ENCODE data around the gene UBL4B.

UBL4B gene

DNA sequence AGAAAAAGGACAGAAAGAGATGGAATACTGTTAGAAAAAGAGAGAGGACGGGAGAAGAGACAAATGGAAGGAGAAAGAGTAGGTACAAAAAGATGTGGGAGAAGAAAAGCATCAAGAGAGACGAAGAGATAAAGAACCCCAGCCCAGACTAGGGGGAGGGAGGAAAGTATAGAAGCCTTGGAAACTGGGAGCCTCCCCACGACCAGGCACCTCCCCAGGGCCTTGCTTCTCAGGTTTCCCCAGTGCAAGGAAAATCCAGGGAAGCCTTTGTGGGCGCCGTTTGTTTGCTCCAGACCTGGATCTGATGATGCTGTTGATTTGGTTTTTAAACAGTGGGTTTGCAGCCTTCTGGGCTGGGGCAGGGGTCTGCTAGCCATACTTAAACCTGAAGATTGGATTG, 26.6 kb upstream of the UBL4B start:
- no peak for DNase-seq

DNA sequence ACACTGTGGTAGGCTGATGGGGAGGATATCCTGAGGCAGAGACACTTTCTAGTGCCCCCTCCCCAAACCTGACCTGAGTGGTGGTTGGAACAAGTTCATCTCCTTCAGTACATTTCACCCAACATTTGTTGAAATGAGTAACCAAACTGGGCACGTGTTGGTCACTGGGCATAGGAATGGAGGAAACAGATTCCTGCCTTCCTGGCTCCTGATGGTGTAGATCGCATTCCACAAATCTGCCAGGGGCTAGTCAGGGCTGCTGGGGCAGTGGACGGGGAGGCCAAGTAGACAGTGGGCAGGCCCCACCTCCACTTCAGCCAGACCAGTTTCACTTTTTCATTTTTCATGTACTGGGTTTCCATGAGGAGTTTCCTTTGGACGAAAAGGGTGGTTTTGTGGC, 25.3 kb upstream of the UBL4B start:
- DNase-seq, result no peak

DNA sequence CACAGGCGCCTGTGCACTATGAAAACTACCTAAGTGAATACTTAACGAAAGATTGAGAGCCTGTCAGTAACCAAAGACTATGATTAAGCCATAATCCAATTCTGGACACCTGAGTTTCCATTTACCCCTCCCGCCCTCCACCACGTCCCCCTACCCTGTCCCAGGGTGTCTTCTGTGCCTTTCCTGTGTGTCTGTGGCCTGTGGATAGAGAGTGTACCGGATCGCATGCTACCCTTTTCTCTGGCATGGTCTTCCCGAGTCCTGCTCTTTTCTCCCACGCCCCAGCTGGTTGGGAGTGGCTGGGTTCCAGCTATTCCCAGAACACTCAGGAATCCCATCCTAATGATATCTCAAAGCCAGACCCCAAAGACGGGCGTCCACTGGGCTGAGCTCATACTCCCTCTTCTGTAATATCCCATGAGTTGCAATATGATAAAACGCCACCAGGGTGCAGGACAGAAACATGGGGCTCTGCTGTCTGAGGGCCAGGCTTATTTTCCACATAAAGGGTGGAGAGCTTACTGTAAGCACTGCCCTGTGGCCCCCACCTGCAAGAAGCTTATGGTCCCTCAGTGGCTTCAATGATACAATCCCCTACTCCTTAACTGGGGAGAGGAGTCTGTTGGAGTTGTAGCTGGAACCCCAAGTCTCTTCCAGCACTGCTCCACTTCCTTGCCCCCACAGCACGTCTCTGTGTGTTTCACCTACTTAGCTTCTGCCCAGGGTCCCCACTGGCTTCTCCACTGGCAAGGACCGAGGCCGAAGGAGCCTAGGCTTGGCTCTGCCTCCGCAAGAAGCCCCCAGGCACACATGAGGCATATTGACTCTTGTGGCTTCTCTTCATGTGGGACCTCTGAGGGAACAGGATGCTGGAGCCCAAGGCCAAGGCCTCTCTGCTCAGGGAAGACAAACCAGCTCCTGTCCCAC, 24.2 kb upstream of the UBL4B start:
- DNase-seq, result no peak

GRCh38 chr1:110088739-110089316, 23.4 kb upstream of the UBL4B start:
- DNase-seq, result no peak

- no peak for DNase-seq
These were observed 22.5 kb upstream of the UBL4B start for GRCh38 chr1:110089561-110090275.

DNA sequence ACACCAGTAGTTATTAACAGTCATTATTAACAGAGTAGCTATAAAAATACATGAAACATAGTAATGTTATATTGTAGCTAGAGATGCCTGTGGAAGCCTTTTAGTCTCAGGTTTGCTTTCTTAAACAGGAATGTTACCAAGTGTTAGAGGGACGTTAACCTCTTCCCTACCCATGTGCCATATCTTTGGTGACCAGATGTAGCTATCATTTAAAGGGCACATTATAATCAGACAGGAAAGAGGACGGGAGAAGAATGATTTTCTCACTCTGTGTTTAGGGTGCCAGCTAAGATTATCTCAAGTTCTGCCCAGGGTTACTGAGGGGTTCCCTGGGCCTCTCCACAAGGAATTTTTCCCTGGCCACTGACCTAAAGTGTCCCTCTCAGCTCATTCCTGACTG, 20.9 kb upstream of the UBL4B start:
- no peak for DNase-seq

DNA sequence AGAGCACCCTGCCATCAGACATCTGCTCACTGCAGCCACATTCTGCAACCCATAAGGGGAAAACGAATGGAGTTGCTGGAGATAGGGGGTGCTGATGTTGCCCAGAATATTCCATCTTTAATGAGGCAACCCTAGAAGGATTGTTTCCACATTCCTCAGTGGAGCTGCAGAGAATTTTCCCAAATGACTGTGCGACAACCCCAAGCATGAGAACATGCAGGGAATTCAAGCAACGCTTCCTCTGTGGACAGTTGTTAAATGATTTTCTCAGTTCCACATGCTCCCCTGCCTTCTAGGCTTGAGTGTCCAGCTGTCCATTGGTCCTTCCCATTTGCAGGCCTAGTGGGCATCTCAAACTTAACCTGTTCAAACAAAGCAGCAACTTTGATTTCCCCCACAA, 20.5 kb upstream of the UBL4B start:
- DNase-seq, result no peak

DNA sequence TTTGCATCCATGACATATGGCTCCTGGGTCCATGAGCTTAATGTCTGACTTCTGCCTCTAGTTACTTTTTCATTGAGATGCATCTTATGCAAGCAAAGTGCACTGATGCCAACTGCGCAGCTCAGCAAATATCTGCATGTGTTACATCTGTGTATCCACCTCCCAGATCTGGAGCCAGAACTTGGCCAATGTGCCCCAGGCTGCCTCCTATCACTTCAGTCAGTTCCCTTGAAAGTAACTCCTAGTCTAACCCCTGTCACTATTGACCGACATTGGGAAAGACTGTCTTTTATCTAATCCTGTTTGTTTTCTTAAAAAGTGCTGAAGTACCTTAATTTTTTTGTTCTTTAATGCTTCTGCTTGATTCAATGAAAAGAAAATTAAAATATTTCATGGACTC, 19.3 kb upstream of the UBL4B start:
- no peak for DNase-seq

GRCh38 chr1:110094931-110095654, 17.1 kb upstream of the UBL4B start:
- no peak for DNase-seq

- no peak for DNase-seq
These were observed 14.6 kb upstream of the UBL4B start for GRCh38 chr1:110097507-110098221.

DNA sequence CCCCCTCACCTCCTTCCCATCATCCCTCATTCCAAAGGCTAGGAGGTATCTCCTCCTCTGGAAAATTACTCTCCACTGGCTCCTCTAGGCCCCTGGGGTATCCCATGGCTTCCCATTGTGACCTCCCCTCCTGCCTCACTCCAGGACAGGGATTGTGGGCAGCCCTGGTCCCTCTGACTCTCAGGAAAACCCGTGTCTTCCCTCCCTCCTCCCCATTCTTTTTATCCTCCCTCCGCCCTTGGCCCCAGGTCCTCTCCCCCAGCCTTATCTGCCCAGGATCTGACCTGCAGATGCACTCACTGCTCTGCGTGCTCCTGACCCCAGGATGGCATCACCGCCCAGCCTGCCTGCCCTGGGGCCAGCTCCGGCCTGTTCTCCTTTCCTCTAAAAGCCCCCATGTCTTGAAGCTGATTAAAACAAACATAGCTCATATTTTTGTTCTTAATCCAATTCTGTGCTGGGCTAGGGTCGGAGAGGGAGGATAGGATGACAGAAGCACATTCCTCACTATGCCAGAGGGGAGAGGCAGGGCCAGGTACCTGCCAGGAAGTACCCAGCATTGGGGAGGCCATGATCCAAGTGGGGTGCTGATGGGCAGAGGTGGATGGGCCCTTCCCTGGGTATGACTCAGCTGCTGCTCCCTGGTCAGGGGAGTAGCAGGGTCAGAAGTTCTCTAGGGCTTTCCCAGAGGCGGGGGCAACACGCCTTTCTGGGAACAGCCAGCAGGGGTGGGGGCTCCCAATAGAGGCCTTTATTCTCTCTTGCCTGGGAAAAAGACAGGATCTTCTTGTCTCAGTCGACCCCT, 13.8 kb upstream of the UBL4B start:
- DNase-seq, result no peak

DNA sequence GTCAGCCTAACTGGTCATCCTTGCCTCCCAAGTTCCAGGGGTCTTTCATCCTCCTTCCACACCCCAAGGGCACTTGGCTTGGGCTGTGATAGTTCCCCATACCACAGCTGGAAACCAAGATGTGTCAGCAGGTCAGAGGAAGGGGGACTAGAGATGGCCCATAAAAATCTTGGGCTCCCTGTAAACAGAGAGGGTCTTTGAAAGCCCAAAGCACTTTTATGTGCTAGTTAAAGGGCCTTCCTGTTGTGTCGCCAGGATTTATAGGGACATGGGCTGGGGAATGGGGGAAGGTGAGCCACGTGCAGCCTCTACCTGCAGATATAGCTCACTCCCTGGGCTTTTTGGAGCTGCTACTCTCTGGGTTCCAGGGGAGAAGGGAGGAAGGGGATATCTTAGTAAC, 11.9 kb upstream of the UBL4B start:
- DNase-seq, result no peak

DNA sequence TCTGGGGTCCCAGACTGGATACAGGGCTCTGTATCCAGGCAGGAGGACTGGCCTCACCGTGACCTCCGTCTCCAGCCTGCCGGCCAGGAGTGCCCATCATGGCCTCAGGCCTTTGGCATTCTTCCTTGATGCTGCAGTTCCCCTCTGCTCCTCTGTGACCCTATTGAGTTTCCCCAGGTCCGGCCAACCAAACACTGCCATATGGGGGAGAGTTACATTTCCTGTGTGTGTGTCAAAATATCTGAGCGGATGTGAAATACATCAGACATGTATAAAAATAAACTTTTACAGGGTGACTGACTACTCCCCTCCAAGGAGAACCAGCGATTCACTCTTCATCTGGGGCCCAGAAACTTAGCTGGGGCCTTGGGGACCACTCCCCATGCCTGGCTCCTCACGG, 10.2 kb upstream of the UBL4B start:
- no peak for DNase-seq

GRCh38 chr1:110106013-110106941, 6.0 kb upstream of the UBL4B start:
- peak; percentile 10 to 30 (median 24) for DNase-seq

- no peak for DNase-seq
These were observed 4.3 kb upstream of the UBL4B start for GRCh38 chr1:110107867-110108469.

DNA sequence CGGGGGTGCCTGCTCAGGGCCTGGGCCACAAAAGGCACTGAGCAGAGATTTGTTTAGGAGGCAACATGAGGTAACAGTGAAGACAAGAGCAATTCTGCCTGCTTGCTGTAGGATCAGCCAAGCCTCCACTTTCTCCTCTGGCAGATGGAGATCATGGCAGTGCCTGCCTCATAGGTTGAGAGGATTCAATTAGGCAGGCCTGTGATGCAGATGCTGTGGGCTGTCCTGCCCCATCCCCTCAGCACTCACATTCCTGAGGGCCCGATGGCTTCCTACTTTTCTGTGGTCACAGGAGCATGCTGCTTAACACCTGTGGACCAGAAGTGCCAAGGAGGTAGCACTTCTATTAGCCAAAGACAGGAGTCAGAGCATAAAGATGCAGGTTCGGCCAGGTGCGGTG, 1.2 kb upstream of the UBL4B start:
- no peak for DNase-seq

DNA sequence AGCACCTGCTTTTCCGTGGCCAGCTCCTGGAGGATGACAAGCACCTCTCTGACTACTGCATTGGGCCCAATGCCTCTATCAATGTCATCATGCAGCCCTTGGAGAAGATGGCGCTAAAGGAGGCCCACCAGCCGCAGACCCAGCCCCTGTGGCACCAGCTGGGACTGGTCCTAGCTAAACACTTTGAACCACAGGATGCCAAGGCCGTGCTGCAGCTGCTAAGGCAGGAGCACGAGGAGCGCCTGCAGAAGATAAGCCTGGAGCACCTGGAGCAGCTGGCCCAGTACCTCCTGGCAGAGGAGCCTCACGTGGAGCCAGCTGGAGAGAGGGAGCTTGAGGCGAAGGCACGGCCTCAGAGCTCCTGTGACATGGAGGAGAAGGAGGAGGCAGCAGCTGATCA, 413 bp downstream of the UBL4B start:
- DNase-seq, result no peak

GRCh38 chr1:110113551-110113950, 1.3 kb downstream of the UBL4B start:
- DNase-seq, result no peak

GRCh38 chr1:110114173-110114572, 1.9 kb downstream of the UBL4B start:
- DNase-seq, result no peak

DNA sequence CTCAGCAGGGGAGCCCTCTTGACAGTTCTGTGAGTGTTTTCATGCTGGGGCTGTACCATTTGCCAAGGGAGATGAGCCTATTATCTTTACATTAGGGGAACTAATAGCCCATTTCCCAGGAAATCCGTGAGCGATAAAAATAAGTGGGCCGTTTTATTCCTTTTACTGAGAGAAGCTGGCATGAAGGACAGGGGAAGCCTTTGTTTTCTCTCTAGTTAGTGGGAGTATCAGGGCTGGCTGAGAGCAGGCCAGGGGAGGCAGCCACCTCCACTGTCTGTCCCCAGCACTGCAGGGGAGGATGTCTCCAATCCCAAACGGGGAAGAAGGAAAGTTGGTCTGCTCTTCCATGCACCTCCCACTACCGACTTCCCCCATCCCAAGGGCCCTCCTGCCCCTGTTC, 2.5 kb downstream of the UBL4B start:
- DNase-seq, result no peak
